GM19452 (cell line): ENCODE results near the gene ARMC8.

Source experiments
- ATAC-seq: cut with Tn5 transposase; IDR thresholded peaks from one replicate; pipeline ENCODE4 v1.9.1; 2021; ENCODE audit not compliant: unreplicated experiment

Gene ARMC8

GRCh38 chr3:138241676-138242075 lies 54.6 kb downstream of the ARMC8 start:
- ATAC-seq, result no peak

GRCh38 chr3:138242466-138242865 lies 55.4 kb downstream of the ARMC8 start:
- no peak for ATAC-seq

GRCh38 chr3:138245026-138245425 lies 57.9 kb downstream of the ARMC8 start:
- no peak for ATAC-seq

DNA sequence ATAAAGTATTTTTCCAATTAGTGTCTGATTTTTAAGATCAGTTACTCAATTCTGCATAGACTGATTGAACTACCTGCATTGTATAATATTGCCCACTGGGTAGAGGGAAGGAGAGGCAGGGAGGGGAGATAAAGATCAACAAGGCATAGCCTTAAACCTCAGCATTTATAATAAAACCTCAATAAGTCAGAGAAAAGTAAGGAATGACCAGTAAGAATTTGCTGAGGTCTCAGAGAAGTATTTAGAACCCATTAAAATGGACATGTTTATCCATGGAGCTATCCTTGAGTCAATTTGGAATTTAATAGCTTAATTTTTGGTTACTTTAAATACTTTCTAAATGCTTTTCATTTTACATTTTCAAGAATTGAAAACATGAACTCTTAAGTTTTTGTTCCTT lies 62.5 kb downstream of the ARMC8 start:
- ATAC-seq, result no peak

DNA sequence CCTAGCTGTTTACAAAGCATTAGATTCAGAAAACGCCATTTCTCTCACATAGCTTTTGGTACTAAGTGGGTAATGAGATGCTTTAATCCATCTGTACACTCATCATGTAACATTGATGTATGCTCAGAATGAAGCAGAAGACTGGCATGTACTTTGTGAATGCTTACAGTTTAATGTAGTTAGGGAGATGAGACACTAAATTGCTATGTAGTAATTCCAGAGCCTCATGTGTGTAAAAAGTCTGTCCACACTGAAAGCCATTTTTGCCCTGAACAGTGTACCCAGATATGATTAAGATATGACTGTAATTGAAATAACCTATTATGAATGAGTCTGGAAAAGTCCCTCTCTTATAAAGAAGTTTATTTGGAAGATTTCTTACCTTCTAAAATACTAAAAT lies 66.5 kb downstream of the ARMC8 start:
- ATAC-seq, result no peak

- ATAC-seq, result no peak
Measured at GRCh38 chr3:138254216-138254615, 67.1 kb downstream of the ARMC8 start.

DNA sequence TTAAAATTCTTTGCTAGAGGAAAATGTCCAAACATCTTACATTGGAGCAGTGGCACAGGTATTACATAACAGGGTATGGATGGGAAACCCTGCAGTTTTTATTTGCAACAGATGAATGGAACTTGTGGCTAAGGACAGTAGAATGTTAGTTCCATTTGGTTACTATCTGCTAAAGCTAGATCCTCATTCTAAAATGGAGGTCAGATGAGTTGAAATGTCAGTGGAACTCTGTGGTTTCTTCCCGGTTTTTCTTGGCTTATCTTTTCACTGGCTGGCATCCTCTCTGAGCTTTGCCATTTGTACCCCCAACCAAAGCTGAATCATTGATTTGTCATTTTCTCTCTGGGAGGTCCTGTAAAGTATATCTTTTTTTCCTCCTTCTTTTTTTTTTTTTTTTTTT lies 68.9 kb downstream of the ARMC8 start:
- no peak for ATAC-seq

DNA sequence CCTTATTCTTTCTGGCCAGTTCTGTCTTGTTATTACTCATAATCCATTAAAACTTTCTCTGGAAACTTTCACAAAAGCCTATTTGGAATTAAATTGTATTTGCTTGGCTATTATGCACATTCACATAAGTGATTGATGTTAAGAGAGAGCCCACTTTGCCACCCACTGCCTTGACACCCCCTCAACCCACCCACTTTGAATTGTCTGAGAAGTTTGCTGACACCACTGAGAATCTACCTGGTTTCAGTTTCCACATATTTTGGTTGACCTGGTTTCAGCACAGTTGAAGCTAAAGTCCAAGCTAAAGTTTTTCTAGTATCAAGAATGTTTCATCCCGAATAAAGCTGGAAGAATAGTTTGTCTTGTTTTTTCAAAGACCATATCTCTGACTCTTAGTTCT lies 70.9 kb downstream of the ARMC8 start:
- ATAC-seq, result no peak

DNA sequence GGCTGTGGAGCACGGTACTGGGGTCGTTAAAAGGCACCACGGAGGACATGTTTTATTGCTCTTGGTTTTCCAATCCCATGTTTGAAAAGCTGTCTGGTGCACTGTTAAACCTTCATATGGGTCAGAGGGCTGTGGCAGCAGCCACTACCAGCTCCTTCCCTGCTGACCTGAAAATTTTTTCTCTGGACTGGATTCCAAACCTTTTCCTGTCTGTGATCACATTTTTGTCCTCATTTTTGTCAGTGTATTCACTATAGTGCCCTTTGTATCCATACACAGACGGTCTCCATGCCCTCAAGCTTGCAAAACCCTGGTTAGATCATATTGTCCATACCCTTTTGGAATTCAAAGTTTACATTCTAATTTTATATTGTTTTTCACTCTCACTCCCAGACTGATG lies 72.0 kb downstream of the ARMC8 start:
- no peak for ATAC-seq

- no peak for ATAC-seq
Measured at GRCh38 chr3:138260611-138261010, 73.5 kb downstream of the ARMC8 start.

DNA sequence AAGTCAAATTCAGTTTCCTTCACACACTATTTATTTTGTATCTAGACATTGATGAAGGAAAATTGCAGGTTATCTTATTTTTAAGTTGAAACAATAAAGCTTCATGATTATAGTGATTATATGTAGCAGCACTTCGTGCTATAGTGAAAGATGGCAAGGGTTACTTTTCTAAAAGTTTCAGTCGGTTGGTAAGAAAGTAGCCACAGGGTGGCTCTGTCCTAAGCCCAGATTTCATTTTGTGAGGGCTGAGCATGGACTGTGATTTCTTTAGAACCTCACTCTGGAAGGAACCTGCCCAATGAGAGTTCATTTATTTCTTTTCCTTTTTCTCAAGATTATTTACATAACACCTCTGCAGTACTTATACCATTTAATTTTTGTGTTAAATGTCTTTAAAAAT lies 76.0 kb downstream of the ARMC8 start:
- no peak for ATAC-seq

- no peak for ATAC-seq
Measured at GRCh38 chr3:138265745-138266144, 78.6 kb downstream of the ARMC8 start.

- no peak for ATAC-seq
Measured at GRCh38 chr3:138267083-138267482, 80.0 kb downstream of the ARMC8 start.

DNA sequence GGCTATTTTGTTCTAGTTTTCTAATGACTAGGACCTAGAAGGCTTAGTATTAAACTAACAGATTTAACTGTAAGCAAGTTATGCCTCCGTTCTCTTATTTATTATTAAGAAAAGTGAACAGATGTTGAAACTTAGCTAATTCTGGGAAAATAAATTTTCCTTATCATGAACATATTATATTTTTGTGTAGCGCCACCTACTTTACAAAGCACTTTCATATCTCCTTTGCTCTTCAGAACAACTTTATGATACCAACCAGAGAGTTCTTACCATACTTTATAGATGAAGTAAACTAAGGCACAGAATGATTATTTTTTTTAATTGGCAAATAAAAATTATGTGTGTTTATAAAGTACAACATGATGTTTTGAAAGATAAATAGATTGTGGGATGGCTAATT lies 83.1 kb downstream of the ARMC8 start:
- ATAC-seq, result no peak

DNA sequence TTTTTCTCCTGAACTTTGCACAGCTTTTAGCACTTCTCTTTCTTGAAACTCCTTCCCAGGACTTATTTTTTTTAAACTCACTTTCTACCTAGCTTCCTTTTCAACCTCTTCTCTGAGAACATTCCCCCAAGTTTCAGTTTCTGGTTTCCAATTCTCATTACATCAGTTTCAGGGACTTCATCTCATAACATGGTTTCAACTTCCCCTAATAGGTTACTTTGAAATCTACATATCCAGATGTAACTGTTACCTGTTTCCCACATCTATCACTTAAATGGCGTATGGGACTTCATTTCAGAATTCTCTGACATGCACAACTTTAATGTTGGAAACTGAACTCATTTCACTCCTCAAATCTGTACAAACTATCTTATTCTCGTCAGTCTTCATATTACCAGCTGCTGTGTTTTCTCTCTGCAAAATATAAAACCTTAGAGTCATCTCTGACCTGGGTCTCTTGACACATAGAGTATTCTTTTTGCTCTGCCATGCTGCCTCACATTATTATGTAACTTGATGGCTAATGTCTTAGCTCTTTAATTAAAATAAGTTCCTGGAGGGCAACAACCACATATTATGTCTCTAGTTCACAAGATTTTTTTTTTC lies 84.2 kb downstream of the ARMC8 start:
- peak; percentile 78 for ATAC-seq

GRCh38 chr3:138281561-138281960 lies 94.5 kb downstream of the ARMC8 start:
- no peak for ATAC-seq

- no peak for ATAC-seq
Measured at GRCh38 chr3:138282836-138283235, 95.7 kb downstream of the ARMC8 start.

- ATAC-seq, result no peak
Measured at GRCh38 chr3:138284079-138284478, 97.0 kb downstream of the ARMC8 start.

GRCh38 chr3:138284957-138285477 lies 97.9 kb downstream of the ARMC8 start:
- ATAC-seq, result no peak

DNA sequence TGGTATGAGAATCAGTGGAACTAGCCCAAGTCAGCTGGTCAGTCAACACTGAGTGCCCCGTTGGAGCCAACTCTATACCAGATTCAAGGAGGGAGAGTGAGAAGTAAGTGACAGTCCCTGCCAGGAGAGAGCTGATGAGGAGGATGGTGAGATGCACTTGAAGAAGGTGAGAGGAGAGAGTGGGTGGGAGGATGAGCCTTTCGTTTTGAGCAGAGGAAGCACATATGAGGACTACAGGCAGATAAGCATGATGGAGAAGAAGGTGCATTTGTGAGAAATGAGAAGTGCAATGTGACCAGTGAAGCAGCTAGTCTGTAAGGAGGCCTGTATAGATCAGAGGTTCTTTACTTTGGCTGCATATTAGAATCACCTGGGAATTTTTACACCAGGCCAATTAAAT lies 102.2 kb downstream of the ARMC8 start:
- ATAC-seq, result no peak

DNA sequence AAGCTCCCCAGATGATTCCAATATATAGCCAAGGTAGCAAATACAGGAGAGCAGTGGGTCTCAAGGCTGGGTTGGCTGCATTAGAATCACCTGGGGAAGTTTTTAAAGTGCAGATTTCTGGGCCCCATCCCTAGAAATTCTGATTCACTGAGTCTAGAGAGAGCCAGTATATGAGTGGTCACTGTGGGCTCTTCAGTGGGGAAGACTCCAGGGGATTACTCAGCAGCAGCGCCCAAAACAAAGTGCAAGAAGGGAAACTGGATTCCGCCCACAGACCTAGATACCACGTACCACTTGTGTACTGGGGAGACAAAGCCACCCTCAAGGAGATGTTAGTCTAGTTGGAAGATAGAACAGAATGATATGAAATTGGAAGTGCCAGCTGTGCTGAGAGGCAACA lies 102.6 kb downstream of the ARMC8 start:
- ATAC-seq, result no peak

GRCh38 chr3:138296639-138297038 lies 109.5 kb downstream of the ARMC8 start:
- no peak for ATAC-seq

DNA sequence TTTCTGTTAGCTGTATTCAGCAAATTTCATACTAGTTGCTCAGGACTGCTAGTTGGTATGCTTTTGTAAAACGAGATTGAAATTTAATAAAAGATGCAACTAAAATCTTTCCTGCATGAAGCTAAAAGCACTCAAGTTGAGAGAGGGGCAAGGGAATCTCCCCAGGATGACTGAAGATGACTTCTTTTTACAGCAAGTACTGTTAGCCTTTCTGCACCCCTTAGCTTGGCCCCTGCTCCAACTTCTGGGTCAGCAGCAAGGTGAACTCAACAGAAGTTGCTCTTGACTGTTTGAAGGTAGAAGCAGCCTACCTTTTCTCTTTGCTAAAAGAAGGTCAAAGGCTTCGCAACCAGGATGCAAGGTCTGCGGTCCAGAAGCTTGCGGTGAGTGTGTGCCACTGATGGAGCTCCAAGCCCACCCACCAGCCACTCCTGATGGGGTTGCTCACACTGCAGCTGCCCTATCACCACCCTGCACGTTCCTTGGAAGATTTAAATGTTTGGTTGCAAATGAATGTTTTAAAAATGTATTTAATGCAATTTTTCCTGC lies 110.0 kb downstream of the ARMC8 start:
- no peak for ATAC-seq
